T-cell (primary cell): ENCODE measurements around the gene TOGARAM1. TPM values are rescaled to one million over a fixed set of nuclear protein-coding genes. Genes with fewer than 3 reads are reported as not detected.
A peak's percentile ranks its signal among the peaks of the same experiment; 100 is the strongest.

Experiments used
- ATAC-seq, 4 experiments: fragments of 200-7000 bp in 3 of 4; fragments of 150-1000 bp in 1 of 4; cut with Tn5 transposase; replicated peaks in 1 of 4; 1 replicate in 3 of 4; 2 replicates in 1 of 4; pipeline ENCODE4 v1.10.0; 2021; ENCODE audit warnings: moderate library complexity in 3 of 4, mild to moderate bottlenecking in 2 of 4, moderate number of reproducible peaks in 1 of 4
- CTCF ChIA-PET, 2 donors: fragments of 300-600 bp; sonication (Branson Sonifier 250); formaldehyde crosslinking; loops; one replicate each; lab custom pipeline; 2022; ENCODE audit warnings: antibody characterized with exemption in 2 of 2; lab: Charles Lee
- POLR2A ChIA-PET, 2 donors: fragments of 300-600 bp; sonication (Branson Sonifier 250); formaldehyde crosslinking; loops; one replicate each; lab custom pipeline; 2022; ENCODE audit warnings: antibody characterized with exemption in 2 of 2; lab: Charles Lee
- DNase-seq, 35 experiments: peaks; one replicate each; pipeline versions ENCODE4 v3.0.0 to v3.0.0-alpha.2; 2013 to 2023
- H3K27ac ChIP-seq: one replicate; pipeline ENCODE4 v1.5.1; 2013; ENCODE audit warnings: low read length
- H3K27me3 ChIP-seq, 2 experiments: replicated peaks in 1 of 2; 1 replicate in 1 of 2; 2 replicates in 1 of 2; pipeline versions ENCODE4 v1.6.1 to v1.7.0; 2013; ENCODE audit warnings: low read length in 1 of 2, mixed read lengths in 1 of 2; ENCODE audit not compliant: control insufficient read depth in 2 of 2, insufficient read depth in 2 of 2; ENCODE audit errors: extremely low read depth in 1 of 2
- H3K36me3 ChIP-seq, 2 donors: 1 replicate in 1 of 2; 2 replicates in 1 of 2; pipeline versions ENCODE4 v1.6.1 to v1.7.0; 2013; ENCODE audit warnings: low read length in 1 of 2; ENCODE audit not compliant: control insufficient read depth in 2 of 2, insufficient read depth in 1 of 2; ENCODE audit errors: extremely low read depth in 1 of 2
- H3K4me1 ChIP-seq, 2 experiments: 1 replicate in 1 of 2; 2 replicates in 1 of 2; pipeline versions ENCODE4 v1.6.1 to v1.7.0; 2013; ENCODE audit warnings: low read length in 2 of 2, mixed read lengths in 1 of 2; ENCODE audit not compliant: insufficient read depth in 2 of 2, control insufficient read depth in 1 of 2; ENCODE audit errors: extremely low read depth in 1 of 2
- H3K4me3 ChIP-seq, 2 donors: 1 replicate in 1 of 2; 2 replicates in 1 of 2; pipeline versions ENCODE4 v1.5.1 to v1.7.0; 2013; ENCODE audit warnings: mild to moderate bottlenecking in 2 of 2, low read length in 1 of 2, moderate library complexity in 1 of 2; ENCODE audit not compliant: control insufficient read depth in 1 of 2; ENCODE audit errors: extremely low read depth in 1 of 2
- H3K9me3 ChIP-seq: 2 replicates; pipeline ENCODE4 v1.7.0; 2013
- H3K27ac Mint-ChIP-seq, 2 donors: one replicate each; pipeline ENCODE4 v1.8.0; 2020 to 2021; ENCODE audit warnings: mild to moderate bottlenecking in 2 of 2, mixed read lengths in 2 of 2
- H3K27me3 Mint-ChIP-seq, 2 donors: one replicate each; pipeline ENCODE4 v1.8.0; 2021 to 2022; ENCODE audit warnings: mixed read lengths in 2 of 2
- H3K36me3 Mint-ChIP-seq: one replicate; pipeline ENCODE4 v1.8.0; 2021; ENCODE audit warnings: mixed read lengths
- H3K4me1 Mint-ChIP-seq, 3 donors: one replicate each; pipeline ENCODE4 v1.8.0; 2020 to 2022; ENCODE audit warnings: mixed read lengths in 3 of 3, mild to moderate bottlenecking in 1 of 3
- H3K4me3 Mint-ChIP-seq, 3 donors: one replicate each; pipeline ENCODE4 v1.8.0; 2020 to 2022; ENCODE audit warnings: mild to moderate bottlenecking in 3 of 3, mixed read lengths in 3 of 3, moderate library complexity in 3 of 3
- H3K9me3 Mint-ChIP-seq, 3 donors: one replicate each; pipeline ENCODE4 v1.8.0; 2020 to 2022; ENCODE audit warnings: mixed read lengths in 3 of 3
- WGBS: methylation state at CpG from one replicate; pipeline ENCODE4 v1.1.5; 2013; ENCODE audit warnings: missing lambda C conversion rate; ENCODE audit not compliant: insufficient coverage; 5-methylcytosine and 5-hydroxymethylcytosine counted together
- total RNA-seq, 35 experiments: library from RNA in 6 of 35; stranded (reverse) in 6 of 35; fragments of 120-200 nt in 1 of 35; gene quantifications; one replicate each; pipeline versions ENCODE4 v1.2.1 to v1.2.4 and lab custom pipeline; 2013 to 2026

The TOGARAM1 gene
- total RNA-seq, 5 donors from 2014 or later (not counting 1 experiment from before 2014, with no cell fraction given) = 10.9 to 17.1 (median 11.1) TPM

DNA sequence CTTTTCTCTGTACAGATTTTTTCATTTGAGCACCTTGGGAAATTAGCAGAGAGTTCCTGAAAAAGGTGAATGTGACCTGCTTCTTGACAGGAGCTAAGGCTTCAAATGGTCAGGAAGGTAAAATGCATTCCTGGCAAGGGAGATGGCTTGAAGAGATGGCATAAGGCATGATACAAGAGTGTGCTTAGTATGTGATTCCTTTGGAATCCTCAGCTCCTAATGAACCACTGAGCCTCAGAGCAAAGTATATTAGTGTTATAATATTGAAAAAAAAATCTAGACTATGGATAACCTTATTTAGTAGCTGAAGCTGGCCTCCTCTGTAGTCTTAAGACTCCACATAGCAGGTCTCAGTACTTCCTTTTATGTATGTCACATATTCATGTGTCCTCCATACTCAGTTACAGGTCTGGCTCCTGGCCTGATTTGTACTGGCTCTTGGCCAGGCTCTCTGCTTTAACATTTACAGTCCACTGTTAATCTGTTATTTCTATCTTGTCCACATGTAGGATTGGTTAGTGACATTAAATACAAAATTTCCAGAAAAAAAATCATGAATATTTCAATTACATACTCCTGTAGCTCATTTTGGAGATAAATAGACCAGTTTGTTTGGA is 17.9 kb downstream of the TOGARAM1 start:
- ChIA-PET CTCF (no interaction called here), POLR2A (interaction anchor here (0.6 to 1.0 kb wide), 2 partner anchors 15 to 17 kb away, joined by 3 to 14 read pairs; no protein-coding TSS in a partner anchor)
- no peaks in the 10 kb centered on the region for H3K9me3 Mint-ChIP-seq
- peaks cover 17 to 38% (median 27%) of the 10 kb centered on the region in 3 donors for H3K4me1 Mint-ChIP-seq
- DNase-seq (no peak), ATAC-seq (no peak)
- H3K36me3 Mint-ChIP-seq = peaks cover 19% of the 10 kb centered on the region
- H3K9me3 ChIP-seq = no peaks in the 10 kb centered on the region
- H3K4me3 Mint-ChIP-seq = no peak overlapping the region
- H3K27me3 Mint-ChIP-seq = no peaks in the 10 kb centered on the region
- no peak overlapping the region for H3K27ac ChIP-seq
- no peak overlapping the region for H3K4me3 ChIP-seq
- H3K27me3 ChIP-seq = no peaks in the 10 kb centered on the region
- H3K27ac Mint-ChIP-seq = no peak overlapping the region
- H3K36me3 ChIP-seq = no peaks in the 10 kb centered on the region
- peaks cover 0 to 2% of the 10 kb centered on the region in 2 experiments for H3K4me1 ChIP-seq

DNA sequence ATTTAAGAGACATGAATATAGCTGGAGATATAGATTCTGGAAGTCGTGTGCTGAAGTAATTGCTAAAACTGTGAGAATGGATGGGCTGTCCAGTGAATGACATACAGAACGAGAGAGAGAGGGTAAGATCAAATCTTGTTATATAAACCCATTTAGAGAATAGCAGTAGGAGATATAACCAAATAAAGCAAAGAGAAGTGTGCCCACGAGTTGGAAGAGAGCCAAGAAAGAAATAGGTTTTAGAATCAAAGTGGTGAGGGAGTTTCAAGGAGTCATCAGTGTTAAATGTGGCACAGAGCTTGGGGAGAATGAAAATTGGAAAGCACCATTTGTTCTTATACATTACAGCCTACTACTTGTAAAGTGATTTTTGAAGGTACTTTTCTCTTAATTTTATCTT is 19.2 kb downstream of the TOGARAM1 start:
- H3K27ac Mint-ChIP-seq = no peak overlapping the region
- Histone ChIP-seq H3K27me3 (no peaks in the 10 kb centered on the region), H3K4me1 (peaks cover 0 to 2% of the 10 kb centered on the region in 2 experiments), H3K9me3 (no peaks in the 10 kb centered on the region), H3K36me3 (no peaks in the 10 kb centered on the region), H3K4me3 (no peak overlapping the region), H3K27ac (no peak overlapping the region)
- ATAC-seq (no peak), DNase-seq (peak in 1 of 35 experiments; percentile 30)
- no CpG with 5 or more reads among the region's 3 CpGs for WGBS
- no peak overlapping the region for H3K4me3 Mint-ChIP-seq
- ChIA-PET CTCF (no interaction called here), POLR2A (interaction anchor here in 1 of 2 donors (0.6 kb wide), 1 partner anchor 23 kb away, joined by 6 read pairs; no protein-coding TSS in a partner anchor)
- peaks cover 14% of the 10 kb centered on the region for H3K36me3 Mint-ChIP-seq
- H3K4me1 Mint-ChIP-seq = peaks cover 17 to 33% (median 26%) of the 10 kb centered on the region in 3 donors
- H3K27me3 Mint-ChIP-seq = no peaks in the 10 kb centered on the region
- H3K9me3 Mint-ChIP-seq = no peaks in the 10 kb centered on the region

DNA sequence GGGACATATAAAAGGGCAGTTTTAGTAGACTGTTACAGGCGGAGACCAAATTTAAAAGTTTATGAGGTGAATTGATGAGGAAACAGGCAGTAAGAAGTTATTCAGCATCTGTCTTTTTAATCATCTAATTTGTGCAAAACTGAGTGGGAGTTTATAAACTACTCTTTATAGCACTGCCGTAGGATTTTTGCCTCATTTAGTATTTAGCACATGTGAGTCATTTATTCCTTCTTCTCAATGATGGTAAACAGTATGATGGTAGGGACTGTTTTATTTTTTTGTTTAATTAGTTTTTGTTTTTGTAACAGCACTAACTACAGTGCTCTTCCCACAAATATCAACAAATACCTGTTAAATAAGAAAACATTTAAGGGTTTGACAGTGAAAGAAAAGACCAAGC is 20.6 kb downstream of the TOGARAM1 start:
- Mint-ChIP-seq H3K36me3 (peaks cover 13% of the 10 kb centered on the region), H3K27ac (no peak overlapping the region), H3K27me3 (no peaks in the 10 kb centered on the region), H3K4me1 (peaks cover 17 to 30% (median 23%) of the 10 kb centered on the region in 3 donors), H3K4me3 (no peak overlapping the region), H3K9me3 (no peaks in the 10 kb centered on the region)
- Histone ChIP-seq H3K36me3 (no peaks in the 10 kb centered on the region), H3K4me3 (no peak overlapping the region), H3K4me1 (peaks cover 0 to 2% of the 10 kb centered on the region in 2 experiments), H3K27me3 (no peaks in the 10 kb centered on the region), H3K9me3 (no peaks in the 10 kb centered on the region), H3K27ac (no peak overlapping the region)
- ChIA-PET CTCF (interaction anchor here in 1 of 2 donors (1.0 kb wide), 1 partner anchor 16 kb away, joined by 3 read pairs; no protein-coding TSS in a partner anchor), POLR2A (no interaction called here)
- no peak for ATAC-seq
- no peak for DNase-seq
- no CpG with 5 or more reads among the region's 2 CpGs for WGBS

DNA sequence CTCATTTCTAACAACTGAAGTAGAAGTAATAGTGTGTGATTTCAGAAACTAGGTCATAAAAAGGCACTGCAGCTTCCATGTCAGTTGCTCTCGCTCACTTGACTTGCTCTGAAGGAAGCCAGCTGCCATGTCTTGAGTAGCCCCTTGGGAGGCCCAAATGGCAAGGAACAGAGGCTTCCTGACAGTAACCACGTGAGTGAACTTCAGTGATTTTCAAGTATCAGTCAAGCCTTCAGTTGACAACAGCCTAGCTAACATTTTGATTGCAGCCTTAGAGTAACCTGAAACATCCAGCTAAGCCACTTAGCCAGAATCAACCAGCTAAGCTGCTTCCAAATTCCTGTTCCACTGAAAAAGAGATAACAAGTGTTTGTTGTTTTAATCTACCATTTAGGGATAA is 26.7 kb downstream of the TOGARAM1 start:
- ChIA-PET POLR2A (interaction anchor here (0.6 to 0.7 kb wide), 2 partner anchors 12 to 22 kb away, joined by 3 read pairs; no protein-coding TSS in a partner anchor), CTCF (no interaction called here)
- no peaks in the 10 kb centered on the region for H3K27me3 ChIP-seq
- Mint-ChIP-seq H3K27me3 (no peaks in the 10 kb centered on the region), H3K4me1 (peaks cover 9 to 13% (median 12%) of the 10 kb centered on the region in 3 donors), H3K27ac (no peak overlapping the region), H3K36me3 (peaks cover 6% of the 10 kb centered on the region), H3K9me3 (no peaks in the 10 kb centered on the region), H3K4me3 (no peak overlapping the region)
- no peaks in the 10 kb centered on the region for H3K4me1 ChIP-seq
- H3K27ac ChIP-seq = no peak overlapping the region
- H3K36me3 ChIP-seq = no peaks in the 10 kb centered on the region
- H3K4me3 ChIP-seq = no peak overlapping the region
- no peak for DNase-seq
- no peaks in the 10 kb centered on the region for H3K9me3 ChIP-seq
- 85% methylated on average over 2 of the region's 2 CpGs for WGBS
- no peak for ATAC-seq

DNA sequence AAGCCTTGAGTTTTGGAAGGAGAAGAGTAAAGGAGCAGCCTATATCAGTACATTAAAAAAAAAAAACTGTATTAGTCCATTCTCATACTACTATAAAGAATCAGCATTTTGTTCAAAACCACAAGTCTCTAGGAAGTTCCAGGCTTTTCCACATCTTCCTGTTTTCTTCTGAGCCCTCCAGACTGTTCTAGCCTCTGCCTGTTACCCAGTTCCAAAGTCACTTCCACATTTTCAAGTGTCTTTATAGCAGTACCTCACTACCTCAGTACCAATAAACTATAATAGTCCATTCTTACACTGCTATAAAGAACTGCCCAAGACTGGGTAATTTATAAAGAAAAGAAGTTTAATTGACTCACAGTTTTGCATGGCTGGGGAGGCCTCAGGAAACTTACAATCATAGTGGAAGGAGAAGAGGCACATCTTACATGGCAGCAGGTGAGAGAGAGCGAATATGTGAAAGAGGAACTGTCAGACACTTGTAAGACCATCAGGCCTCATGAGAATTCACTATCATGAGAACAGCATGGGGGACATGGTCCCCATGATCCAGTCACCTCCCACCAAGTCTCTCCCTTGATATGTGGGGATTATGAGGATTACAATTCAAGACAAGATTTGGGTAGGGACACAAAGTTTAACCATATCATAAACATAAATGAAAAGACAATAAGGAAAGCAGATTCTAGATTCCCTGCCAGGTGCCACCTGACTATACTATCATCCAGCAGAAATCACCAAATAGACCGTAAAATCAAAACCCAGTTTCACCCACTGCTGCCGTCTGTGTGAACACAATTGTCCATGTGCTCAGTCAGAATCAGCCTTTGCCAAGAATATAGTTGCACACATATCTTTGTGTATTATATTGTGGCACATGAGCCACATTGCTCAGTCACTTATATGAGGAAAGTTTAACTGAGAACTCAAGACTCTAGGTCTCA is 27.8 kb downstream of the TOGARAM1 start:
- Mint-ChIP-seq H3K4me1 (peaks cover 9 to 13% (median 12%) of the 10 kb centered on the region in 3 donors), H3K4me3 (no peak overlapping the region), H3K27me3 (no peaks in the 10 kb centered on the region), H3K36me3 (peaks cover 10% of the 10 kb centered on the region), H3K27ac (peak overlapping the region in 1 of 2 donors; percentile 19), H3K9me3 (no peaks in the 10 kb centered on the region)
- ChIA-PET CTCF (interaction anchor here in 1 of 2 donors (0.5 to 0.7 kb wide), 2 partner anchors 143 to 445 kb away, joined by 3 read pairs; no protein-coding TSS in a partner anchor), POLR2A (no interaction called here)
- no peak for ATAC-seq
- peaks cover 0 to 2% of the 10 kb centered on the region in 2 donors for H3K36me3 ChIP-seq
- H3K4me1 ChIP-seq = no peaks in the 10 kb centered on the region
- DNase-seq = no peak
- H3K27ac ChIP-seq = no peak overlapping the region
- WGBS = no CpG with 5 or more reads among the region's 3 CpGs
- no peaks in the 10 kb centered on the region for H3K9me3 ChIP-seq
- H3K4me3 ChIP-seq = no peak overlapping the region
- no peaks in the 10 kb centered on the region for H3K27me3 ChIP-seq

DNA sequence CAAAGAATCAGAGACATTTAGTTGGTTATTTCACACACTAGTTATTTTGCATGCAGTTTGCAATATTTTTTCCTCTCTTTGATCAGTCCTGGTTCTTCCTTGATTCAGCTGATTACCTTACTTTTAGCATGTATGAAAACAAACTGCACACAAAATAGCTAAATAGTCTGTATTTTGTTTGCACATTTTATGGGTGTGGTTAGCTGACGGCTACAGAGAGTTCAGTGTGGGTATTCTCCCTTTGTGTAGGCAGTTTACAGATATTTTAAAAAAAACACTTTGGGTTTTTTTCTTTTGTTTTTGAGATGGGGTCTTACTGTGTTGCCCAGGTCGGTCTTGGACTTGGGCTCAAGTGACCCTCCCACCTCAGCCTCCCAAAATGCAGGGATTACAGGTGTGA is 28.5 kb downstream of the TOGARAM1 start:
- Histone ChIP-seq H3K27me3 (no peaks in the 10 kb centered on the region), H3K36me3 (peaks cover 0 to 2% of the 10 kb centered on the region in 2 donors), H3K4me3 (no peak overlapping the region), H3K4me1 (no peaks in the 10 kb centered on the region), H3K9me3 (no peaks in the 10 kb centered on the region), H3K27ac (no peak overlapping the region)
- DNase-seq (no peak), ATAC-seq (no peak)
- no peak overlapping the region for H3K4me3 Mint-ChIP-seq
- no peaks in the 10 kb centered on the region for H3K9me3 Mint-ChIP-seq
- peaks cover 12% of the 10 kb centered on the region for H3K36me3 Mint-ChIP-seq
- H3K27ac Mint-ChIP-seq = no peak overlapping the region
- no CpG with 5 or more reads among the region's 2 CpGs for WGBS
- CTCF ChIA-PET = interaction anchor here in 1 of 2 donors (0.5 to 0.7 kb wide), 2 partner anchors 144 to 446 kb away, joined by 3 read pairs; no protein-coding TSS in a partner anchor
- peaks cover 9 to 13% (median 12%) of the 10 kb centered on the region in 3 donors for H3K4me1 Mint-ChIP-seq
- POLR2A ChIA-PET = interaction anchor here (0.6 to 1.0 kb wide), 2 partner anchors 29 to 33 kb away, joined by 3 to 4 read pairs; no protein-coding TSS in a partner anchor
- H3K27me3 Mint-ChIP-seq = no peaks in the 10 kb centered on the region
